NCI-H524 treated with DMSO at 0.1 percent for 48 hours (cell line): ENCODE results near the gene TNFRSF25.

Source experiments
- DNase-seq: peaks from one replicate; lab custom pipeline; 2025; lab: John Stamatoyannopoulos, UW

The TNFRSF25 gene

DNA sequence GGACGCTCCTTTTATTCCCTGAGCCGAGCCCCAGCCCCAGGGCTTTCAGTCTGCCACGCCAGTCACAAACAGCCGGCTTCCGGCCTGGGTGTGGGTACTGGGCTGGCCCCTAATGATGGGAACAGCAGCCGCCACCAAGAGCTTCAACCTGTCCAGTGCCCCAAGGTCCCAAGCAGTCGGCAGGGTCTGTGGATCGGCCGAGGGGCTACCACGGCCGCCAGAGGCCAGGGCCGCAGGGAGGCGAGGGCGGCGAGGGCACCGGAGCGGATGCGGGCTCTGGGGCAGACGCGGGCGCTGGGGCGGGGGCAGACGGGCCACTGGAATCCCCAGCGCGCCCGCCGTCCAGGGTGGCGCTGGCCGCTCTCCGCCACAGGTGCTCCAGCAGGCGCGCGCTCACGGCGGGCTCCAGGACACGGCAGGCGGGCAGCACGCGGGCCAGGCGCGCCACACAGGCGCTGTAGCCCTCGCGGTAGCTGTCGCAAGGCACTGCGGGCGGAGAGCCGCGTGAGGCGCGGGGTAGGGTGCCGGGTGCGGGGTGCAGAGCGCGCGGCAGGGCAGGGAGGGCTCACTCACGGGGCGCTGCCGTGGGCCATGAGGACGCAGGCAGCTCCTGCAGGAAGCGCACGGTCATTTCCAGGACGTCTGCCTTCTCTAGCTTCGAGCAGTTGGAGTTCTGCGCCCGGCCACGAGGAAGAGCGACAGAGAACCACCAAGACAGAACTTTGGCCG is 47.1 kb downstream of the TNFRSF25 start:
- DNase-seq, result no peak

DNA sequence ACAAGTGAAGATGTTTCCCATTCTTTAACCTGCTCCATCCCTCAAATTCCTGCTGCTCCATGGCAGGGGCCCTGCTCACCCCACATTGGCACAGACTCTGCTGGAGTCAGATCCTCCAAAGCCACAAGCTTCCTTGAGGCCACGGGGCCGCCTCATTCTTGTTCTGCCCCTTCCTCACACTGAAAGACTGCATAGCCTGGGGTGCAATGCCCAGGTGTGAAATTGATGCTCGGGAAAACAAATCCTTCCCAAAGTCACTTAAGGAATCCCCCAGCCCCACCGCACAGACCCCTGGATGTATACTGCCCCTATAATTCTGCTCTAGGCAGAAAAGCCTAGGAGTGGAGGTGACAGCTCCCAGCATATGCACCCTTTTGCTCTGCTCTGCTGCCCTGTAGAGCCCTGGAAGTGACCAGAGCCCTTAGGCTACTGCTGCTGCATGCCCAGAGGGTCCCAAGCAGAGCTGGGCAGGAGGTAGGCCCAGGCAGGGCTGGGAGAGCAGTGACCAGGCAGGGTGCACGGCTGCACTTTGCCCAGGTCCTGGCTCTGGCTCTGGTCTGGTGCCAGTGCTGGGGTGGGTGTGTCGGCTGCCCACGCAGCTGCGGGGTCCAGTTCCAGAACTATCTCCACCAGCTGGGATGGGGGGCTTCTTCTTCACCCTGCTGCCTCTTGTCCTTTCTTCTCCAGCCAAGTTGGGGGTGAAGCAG is 47.9 kb downstream of the TNFRSF25 start:
- DNase-seq, result no peak

DNA sequence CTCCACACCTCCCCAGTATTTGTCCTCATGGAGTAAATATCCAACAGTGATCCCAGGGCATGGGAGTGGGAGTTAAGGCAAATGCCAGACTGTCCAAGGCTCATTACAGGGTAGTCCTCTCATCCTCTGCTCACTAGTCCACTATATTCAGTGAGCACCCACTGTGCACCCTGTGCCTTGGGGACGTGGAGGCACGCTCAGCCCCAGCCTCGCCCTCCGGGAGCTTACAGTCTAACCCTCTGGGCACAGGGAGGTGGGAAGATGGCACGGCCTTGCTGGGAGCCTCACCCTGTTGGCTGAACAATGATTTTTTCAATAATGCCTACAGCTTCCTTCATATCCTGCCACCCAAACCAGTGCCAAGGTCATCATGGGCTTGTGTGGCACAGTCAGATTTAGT is 49.1 kb downstream of the TNFRSF25 start:
- no peak for DNase-seq

DNA sequence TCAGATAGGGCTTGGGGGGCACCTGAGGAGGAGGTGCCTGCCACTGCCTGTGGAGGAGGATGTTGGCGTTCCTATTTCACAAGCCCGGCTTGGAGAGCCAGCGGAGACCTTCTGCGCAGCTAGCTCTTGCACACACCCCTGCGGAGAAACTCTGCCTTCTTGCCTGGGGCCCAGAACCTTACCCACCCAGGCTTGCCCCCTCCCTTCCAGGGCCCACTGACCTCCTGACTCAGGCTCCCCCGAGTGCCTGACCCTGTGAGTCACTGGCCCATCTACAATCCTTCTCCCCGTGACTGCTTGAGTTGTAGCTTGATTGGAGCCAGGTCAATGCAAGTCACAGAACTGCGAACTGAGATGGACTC is 49.7 kb downstream of the TNFRSF25 start:
- no peak for DNase-seq

DNA sequence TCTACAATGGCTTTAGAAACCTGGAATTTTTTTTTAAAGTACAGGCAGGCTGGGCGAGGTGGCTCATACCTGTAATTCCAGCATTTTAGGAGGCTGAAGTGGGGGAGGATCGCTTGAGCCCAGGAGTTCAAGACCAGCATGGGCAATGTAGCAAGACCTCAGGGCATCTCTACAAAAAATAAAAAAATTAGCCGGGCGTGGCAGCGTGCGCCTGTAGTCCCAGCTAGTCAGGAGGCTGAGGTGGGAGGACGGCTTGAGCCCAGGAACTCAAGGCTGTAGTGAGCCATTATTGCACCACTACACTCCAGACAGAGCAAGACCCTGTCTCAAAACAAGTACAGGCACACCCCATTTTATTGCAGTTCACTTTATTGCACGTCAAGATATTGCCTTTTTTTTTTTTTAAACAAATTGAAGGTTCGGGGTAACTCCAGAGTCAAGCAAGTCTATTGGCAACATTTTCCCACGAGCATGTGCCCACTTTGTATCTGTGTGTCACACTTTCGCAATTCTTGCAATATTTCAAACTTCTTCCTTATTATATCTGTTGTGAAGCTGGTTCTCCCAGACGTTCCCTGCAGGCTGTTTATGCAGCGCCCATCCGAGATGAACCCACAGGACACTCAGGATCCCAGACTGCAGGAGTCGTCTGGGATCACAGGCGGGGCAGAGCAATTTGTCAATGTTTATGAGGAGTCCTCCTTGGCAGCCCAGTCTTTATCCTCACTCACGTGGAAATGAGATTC is 50.9 kb downstream of the TNFRSF25 start:
- DNase-seq, result no peak

DNA sequence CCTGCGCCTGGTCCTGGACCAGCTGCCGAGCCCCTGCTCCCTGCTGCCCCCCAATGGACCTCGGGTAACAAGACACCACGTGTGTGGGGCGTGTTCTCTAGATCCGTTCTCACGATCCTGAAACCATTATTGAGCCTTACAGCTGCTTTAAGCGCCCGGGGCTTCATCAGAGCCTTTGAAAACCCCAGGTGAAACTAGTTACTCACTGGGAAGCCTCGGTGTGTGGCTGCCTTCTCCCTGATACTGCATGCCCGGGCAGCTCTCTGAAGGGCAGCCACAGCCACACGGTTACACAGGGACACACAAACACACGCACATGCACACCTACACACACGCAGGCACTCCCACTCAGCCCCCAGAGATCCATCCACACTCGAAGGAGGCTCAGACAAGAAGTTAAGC is 51.5 kb downstream of the TNFRSF25 start:
- DNase-seq, result no peak

DNA sequence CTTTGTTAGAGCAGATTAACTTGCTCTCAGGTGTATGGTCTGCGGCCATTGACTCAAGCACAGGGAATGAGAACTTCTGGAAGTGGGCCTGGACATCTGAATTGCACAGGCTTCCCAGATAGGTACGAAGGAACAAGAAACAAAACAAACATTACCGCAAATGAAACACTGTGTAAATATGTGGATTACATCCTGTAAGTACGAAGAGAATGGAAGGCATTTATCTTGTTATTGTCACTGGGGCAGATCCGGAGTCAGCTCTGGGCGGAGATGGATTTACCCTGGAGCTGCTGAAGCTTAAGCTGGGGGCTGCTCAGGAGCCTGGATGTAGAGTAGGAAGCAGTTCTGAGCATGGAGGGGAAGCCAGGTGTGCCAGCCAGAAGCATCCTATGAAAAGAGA is 53.1 kb downstream of the TNFRSF25 start:
- DNase-seq, result no peak
